Dermis microvascular lymphatic vessel endothelial cell (primary cell): ENCODE results near the gene ABCA10. TPM values are rescaled to one million over a fixed set of nuclear protein-coding genes. Genes with fewer than 3 reads are reported as not detected.
"Not testable (repeated sequence)": the region's sequence is repeated elsewhere in the genome, so short reads cannot be mapped to it uniquely, and the experiment has no call there.

Experiments used
- DNase-seq, 2 donors: peaks; one replicate each; pipeline versions ENCODE4 v3.0.0 to v3.0.0-alpha.2; 2010; ENCODE audit warnings: low read depth in 2 of 2
- total RNA-seq: library from RNA; depleted of rRNA; stranded (reverse); fragments of >200 nt; gene quantifications from 2 replicates; pipeline ENCODE4 v1.2.1, GENCODE V29; 2014

ABCA10 gene
- total RNA-seq, 1 donor from 2014 or later, result 0.13 TPM

DNA sequence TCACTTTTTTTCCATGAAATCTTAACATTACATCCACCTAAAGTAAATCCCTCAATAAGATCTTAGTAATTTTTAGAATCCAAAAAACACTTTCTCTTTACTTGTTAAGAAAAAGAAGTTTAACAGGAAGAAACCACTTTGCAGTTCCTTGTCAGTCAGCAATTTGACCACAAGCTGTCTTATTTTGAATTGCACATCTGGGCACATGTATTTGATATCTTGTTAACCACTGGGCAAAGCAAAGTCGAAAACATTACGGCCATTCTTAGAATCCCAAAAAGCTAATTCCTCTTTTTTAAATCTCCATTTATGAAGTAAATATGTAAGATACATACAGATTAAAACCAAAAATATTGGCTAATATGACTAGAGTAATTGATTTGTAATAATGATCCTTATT, 1.1 kb downstream of the ABCA10 start:
- DNase-seq, result no peak

DNA sequence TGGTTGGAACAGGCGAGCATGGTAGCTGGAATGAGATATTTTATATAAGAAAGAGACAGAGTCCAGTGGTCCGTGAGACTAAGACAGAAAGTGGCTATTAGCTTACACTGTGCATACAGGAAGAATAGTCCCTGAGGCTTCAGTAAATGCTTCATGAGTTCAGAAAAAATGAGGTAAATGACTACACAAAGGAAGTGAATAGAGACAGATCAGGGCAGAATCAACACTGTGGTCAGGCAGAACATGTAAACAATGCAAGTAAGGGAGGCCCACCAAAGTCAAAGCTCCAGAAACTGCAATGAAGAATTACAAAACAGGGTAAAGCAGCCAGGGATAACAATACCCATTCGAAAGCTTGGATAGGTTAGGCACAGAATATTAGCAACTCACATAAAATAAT, 4.8 kb downstream of the ABCA10 start:
- DNase-seq, result peak in 1 of 2 donors; percentile 19

- no peak for DNase-seq
Observed at GRCh38 chr17:69222707-69223258, 5.8 kb downstream of the ABCA10 start.

DNA sequence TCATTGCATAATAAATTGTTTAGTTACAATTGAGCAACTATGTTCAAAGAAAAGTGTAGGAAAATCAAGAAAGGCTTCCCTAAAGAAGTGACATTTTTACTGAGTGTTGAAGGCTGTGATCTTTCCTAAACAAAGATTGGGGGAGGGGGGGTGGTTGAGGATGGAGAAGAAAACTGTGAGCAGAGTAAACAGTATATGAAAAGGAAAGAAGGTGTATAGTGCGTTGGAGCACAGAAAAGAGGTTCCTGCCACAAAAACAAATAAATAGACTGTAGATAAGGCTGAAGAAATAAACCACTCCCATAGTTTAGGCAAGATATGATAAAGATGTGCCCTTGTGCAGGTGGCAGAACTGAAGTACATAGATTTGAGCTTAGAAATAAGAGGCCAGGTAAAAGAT, 8.5 kb downstream of the ABCA10 start:
- no peak for DNase-seq

DNA sequence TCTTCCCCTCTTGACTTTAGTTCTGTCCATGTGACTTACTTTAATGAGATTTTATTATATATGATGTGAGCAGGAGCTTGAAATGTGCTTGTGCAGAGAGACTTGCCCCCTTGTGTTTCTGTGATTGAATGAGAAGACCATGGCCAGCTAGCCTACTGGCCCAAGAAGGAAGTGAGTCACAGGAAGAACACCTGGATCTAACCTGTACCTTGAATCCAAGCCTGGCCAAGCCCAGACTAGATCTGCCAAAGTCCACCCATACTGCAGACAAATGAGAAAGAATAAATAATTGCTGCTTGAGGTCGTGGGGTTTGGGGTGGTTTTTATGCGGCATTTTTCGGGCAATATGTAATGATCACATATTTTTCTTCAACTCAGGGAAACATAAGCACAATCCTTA, 9.6 kb downstream of the ABCA10 start:
- no peak for DNase-seq

- DNase-seq, result no peak
Observed at GRCh38 chr17:69213059-69213813, 15.4 kb downstream of the ABCA10 start.

DNA sequence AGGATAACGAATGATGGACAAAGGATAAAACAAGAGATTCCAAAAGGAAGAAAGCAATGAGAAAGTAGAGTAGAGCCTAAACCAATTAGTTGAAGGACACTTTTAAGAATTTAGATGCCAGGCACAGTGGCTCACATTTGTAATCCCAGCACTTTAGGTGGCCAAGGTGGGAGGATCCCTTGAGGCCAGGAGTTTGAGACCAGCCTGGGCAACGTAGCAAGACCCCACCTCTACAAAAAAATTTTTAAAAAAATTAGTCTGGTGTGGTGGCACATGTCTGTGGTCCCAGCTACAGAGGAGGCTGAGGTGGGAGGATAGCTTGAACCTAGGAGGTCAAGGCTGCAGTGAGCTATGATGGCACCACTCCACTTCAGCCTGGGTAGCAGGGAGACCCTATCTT, 20.0 kb downstream of the ABCA10 start:
- DNase-seq, result no peak

DNA sequence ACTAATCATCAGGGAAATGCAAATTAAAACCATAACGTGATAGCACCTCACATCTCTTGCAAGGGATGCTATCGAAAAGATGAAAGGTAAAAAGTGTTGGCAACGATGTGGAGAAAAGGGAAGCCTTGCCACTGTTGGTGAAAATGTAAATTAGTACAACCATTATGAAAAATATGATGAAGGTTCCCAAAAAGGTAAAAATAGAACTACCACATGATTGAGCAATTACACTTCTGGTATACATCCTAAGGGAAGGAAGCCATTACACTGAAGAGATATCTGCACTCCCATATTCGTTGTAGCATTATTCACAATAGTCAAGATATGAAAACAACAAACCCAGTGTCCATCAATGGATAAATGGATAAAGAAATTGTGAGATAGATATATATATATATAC, 21.5 kb downstream of the ABCA10 start:
- DNase-seq, result no peak

GRCh38 chr17:69198238-69198637, 30.4 kb downstream of the ABCA10 start:
- no peak for DNase-seq

DNA sequence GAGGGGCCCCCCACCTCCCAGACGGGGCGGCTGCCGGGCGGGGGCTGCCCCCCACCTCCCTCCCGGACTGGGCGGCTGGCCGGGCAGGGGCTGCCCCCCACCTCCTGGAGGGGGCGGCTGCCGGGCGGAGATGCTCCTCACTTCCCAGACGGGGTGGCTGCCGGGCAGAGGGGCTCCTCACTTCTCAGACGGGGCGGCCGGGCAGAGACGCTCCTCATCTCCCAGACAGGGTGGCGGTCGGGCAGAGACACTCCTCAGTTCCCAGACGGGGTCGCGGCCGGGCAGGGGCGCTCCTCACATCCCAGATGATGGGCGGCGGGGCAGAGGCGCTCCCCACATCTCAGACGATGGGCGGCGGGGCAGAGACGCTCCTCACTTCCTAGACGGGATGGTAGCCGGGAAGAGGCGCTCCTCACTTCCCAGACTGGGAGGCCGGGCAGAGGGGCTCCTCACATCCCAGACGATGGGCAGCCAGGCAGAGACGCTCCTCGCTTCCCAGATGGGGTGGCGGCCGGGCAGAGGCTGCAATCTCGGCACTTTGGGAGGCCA, 32.4 kb downstream of the ABCA10 start:
- DNase-seq, result not testable (repeated sequence)

- no peak for DNase-seq
Observed at GRCh38 chr17:69192754-69193153, 35.9 kb downstream of the ABCA10 start.

- no peak for DNase-seq
Observed at GRCh38 chr17:69188796-69189195, 39.8 kb downstream of the ABCA10 start.

- peak in 1 of 2 donors; percentile 2 for DNase-seq
Observed at GRCh38 chr17:69188064-69188463, 40.6 kb downstream of the ABCA10 start.

- DNase-seq, result no peak
Observed at GRCh38 chr17:69187294-69187693, 41.3 kb downstream of the ABCA10 start.

DNA sequence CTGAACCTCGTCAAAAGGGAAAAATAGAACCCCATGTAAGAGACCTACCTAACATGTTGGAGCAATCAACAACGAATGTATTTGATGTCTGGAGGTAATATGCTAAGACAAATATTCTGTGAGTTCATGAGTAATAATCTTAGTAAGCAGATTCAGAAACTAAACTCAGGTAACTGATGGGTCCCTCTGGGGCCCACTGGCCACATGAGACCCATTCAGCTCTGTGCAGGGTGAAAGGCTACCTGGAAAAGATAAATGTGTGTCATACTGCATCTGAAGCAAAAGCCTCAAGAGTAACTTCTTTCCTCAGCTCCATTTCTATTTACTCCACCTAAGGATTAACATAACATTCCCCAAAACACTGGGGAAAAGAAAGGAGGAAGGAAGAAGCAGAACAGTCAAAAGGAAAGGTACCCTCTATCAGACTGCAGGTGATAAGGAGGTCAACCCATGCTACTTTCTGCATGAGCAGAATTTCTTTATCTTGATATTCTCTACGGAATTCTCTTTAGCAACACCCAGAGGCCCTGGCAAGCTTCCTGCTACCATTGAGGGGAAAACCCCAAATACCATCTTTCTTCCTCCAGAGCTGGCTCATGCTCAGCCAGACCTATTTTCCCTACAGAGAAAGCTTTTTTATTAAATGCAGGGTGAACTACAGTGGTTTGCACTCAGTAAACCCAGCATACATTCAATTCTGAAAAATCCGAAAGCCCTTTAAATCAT, 49.2 kb downstream of the ABCA10 start:
- DNase-seq, result no peak

DNA sequence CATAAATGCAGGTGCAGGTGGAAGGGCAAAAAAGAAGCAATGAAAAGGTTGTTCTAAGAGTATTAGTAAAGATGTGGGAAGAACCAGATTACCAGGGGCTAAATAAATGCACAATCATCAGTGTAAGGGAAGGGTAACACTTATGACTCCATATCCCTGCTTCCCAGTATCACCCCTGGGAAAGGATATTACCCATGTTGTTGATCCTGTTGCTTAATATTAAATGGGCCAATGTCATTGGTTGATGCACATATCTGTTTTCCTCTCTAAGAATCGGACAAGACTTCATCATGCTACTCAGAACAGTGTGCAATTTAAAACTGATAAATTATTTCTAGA, 52.2 kb downstream of the ABCA10 start:
- DNase-seq, result no peak

DNA sequence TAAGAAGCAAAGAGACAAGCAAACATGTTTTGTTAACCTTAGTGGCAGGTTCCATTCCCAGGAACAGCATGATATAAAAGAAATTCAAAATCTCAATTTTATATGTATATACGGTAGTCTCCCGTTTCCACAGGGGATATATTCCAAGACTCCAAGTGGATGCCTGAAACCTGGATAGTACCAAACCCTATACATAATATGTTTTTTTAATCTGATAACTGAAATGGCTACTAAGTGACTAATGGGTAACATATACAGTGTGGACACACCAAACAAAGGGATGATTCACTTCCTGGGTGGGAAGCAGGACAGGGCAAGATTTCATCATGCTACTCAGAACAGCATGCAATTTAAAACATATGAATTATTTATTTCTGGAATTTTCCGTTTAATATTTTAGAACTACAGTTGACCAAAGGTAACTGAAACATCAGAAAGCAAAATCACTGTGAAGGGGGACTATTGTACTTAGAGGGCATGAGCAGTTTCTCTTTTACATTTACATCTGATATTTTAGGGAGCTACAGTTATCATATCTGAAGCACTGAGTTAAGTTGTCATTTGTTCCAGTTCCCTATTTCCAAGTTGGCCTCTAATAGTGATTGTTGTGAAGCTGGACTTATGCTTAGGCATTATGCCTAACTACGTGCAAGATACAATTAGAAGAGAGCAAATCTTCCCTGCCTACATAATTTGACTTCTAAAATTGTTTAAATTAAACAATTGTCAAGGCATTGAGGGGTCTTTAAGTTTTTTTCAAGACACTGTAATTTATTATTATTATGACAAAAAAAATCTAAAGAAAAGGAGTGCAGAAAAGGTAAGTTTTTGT, 52.8 kb downstream of the ABCA10 start:
- peak in 1 of 2 donors; percentile 36 for DNase-seq

DNA sequence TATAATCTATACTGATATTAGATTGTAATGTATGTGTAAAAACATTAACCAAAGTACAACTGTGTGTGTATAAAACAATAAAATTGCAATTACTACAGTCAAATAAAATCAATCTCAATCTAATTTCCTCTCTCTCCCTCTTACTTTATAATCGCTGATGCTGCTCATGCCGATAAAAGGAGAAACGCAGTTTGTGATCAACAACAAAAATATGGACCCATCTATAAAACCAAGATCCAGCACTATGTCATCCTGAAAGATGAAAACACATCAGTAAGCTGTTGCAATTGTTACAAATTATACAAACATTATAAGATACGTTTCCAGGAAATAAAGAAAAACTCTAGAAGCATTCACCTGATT, 53.4 kb downstream of the ABCA10 start:
- DNase-seq, result no peak

DNA sequence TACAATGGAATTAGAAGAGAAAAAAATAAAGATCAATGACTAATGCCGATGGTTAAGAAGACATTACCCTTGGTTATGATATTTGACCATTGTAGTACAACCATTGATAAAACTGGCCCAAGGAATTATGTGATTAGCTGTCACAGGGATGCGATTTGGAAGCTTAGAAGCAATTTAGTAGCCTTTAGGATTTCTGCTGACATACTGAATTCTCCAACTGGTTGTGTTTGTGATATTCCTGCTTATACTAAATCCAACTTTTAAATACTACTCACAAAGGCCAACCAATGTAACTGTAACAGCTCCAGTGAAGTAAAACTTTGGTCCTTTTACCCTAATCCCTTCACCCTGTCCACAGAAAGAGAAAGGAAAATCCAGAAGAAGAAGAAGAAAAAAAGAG, 55.5 kb downstream of the ABCA10 start:
- no peak for DNase-seq

DNA sequence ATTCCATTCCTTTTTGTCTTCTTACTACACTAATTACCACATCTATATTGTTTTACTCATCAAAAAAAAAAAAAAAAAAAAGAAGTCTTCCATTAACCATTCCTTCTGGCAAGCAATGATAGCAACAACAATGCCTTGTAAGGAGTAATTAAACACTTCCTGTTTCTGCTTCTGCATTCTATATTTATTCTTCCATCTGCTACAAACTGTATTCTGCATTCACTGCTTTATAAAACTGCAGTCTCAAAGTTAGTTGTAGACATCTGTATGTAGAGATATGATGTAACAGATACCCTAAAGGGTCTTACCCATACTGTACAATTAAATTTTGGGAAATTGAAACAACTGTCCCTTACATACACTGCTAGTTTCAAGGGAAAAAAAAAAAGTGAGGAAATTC, 58.2 kb downstream of the ABCA10 start:
- DNase-seq, result peak in 1 of 2 donors; percentile 7

- DNase-seq, result not testable (repeated sequence)
Observed at GRCh38 chr17:69168642-69169041, 60.0 kb downstream of the ABCA10 start.

GRCh38 chr17:69166957-69167356, 61.7 kb downstream of the ABCA10 start:
- DNase-seq, result no peak
